ENCODE data around the gene CASQ2. TPM values are rescaled to one million over a fixed set of nuclear protein-coding genes. Genes with fewer than 3 reads are reported as not detected.

The CASQ2 gene
- under 1 TPM in 1 of 2 donors, not detected in 1; 0.26 TPM for total RNA-seq

GRCh38 chr1:115768549-115768948 lies at the start of gene CASQ2:
CASQ2 (minus strand) TSS chr1:115768714; CDS start chr1:115768541, 173 bp downstream.
- peaks cover 9% of the 10 kb centered on the region for H3K4me1 ChIP-seq
- intact Hi-C loops (cut with DNase I), result loop anchor here (5.0 kb wide), 1 partner anchor 161 kb away; no protein-coding TSS in a partner anchor
- no peak within 1 kb of the TSS for H3K27ac ChIP-seq
- no peaks in the 10 kb centered on the region for H3K27me3 ChIP-seq
- H3K9me3 ChIP-seq, result no peaks in the 10 kb centered on the region
- ATAC-seq (no peak), DNase-seq (no peak)
- no peak for TF ChIP-seq CTCF (IDR thresholded peaks at IDR 0.05)
- no peak for TF ChIP-seq POLR2A (IDR thresholded peaks at IDR 0.05)
- WGBS, 2 donors, result 75 to 86% methylated on average over 8 of the region's 8 CpGs
- H3K4me3 ChIP-seq, result no peak within 1 kb of the TSS
- no peaks in the 10 kb centered on the region for H3K36me3 ChIP-seq (replicated peaks in 1 of 2; ENCODE audit: insufficient read depth in 1 of 2, low read depth in 2 of 2)

- ATAC-seq, result no peak
- Histone ChIP-seq H3K36me3 (replicated peaks in 1 of 2; ENCODE audit: insufficient read depth in 1 of 2, low read depth in 2 of 2) (no peaks in the 10 kb centered on the region), H3K9me3 (no peaks in the 10 kb centered on the region), H3K4me1 (peaks cover 18% of the 10 kb centered on the region), H3K27ac (no peak overlapping the region), H3K27me3 (no peaks in the 10 kb centered on the region), H3K4me3 (no peak overlapping the region)
- TF ChIP-seq CTCF (IDR thresholded peaks at IDR 0.05), result no peak
- no peak for TF ChIP-seq POLR2A (IDR thresholded peaks at IDR 0.05)
- 43 to 60% methylated on average over 3 of the region's 3 CpGs for WGBS, 2 donors
- intact Hi-C loops (cut with DNase I), result no loop called here
- DNase-seq, result no peak
Observed at GRCh38 chr1:115815694-115816093, 47.2 kb upstream of the CASQ2 start.

- intact Hi-C loops (cut with DNase I), result no loop called here
- no peak for TF ChIP-seq CTCF (IDR thresholded peaks at IDR 0.05)
- no peak for TF ChIP-seq POLR2A (IDR thresholded peaks at IDR 0.05)
- H3K27me3 ChIP-seq, result no peaks in the 10 kb centered on the region
- H3K4me1 ChIP-seq, result peaks cover 27% of the 10 kb centered on the region
- ATAC-seq, result no peak
- no peak for DNase-seq
- no peak overlapping the region for H3K4me3 ChIP-seq
- no peak overlapping the region for H3K27ac ChIP-seq
- 38 to 64% methylated on average over 4 of the region's 4 CpGs for WGBS, 2 donors
- H3K9me3 ChIP-seq, result no peaks in the 10 kb centered on the region
- no peaks in the 10 kb centered on the region for H3K36me3 ChIP-seq (replicated peaks in 1 of 2; ENCODE audit: insufficient read depth in 1 of 2, low read depth in 2 of 2)
Observed at GRCh38 chr1:115814685-115815398, 46.3 kb upstream of the CASQ2 start.

GRCh38 chr1:115813727-115814126 lies 45.2 kb upstream of the CASQ2 start:
- WGBS, 2 donors, result 92 to 97% methylated on average over 1 of the region's 1 CpG
- DNase-seq (no peak), ATAC-seq (no peak)
- Histone ChIP-seq H3K36me3 (replicated peaks in 1 of 2; ENCODE audit: insufficient read depth in 1 of 2, low read depth in 2 of 2) (no peaks in the 10 kb centered on the region), H3K4me1 (peaks cover 29% of the 10 kb centered on the region), H3K27ac (no peak overlapping the region), H3K4me3 (no peak overlapping the region), H3K9me3 (no peaks in the 10 kb centered on the region), H3K27me3 (no peaks in the 10 kb centered on the region)
- intact Hi-C loops (cut with DNase I), result no loop called here
- TF ChIP-seq POLR2A (IDR thresholded peaks at IDR 0.05), result no peak
- TF ChIP-seq CTCF (IDR thresholded peaks at IDR 0.05), result no peak

All from body of pancreas (tissue), 4 donors.